Measurements from ENCODE around the gene GRHL3. TPM values are rescaled to one million over a fixed set of nuclear protein-coding genes. Genes with fewer than 3 reads are reported as not detected.

The GRHL3 gene
- total RNA-seq, 1 experiment from 2014 or later: not detected

- DNase-seq (ENCODE audit: low read depth in 1 of 2, low spot score in 2 of 2): no peak
These were observed 50.0 kb downstream of the GRHL3 start for GRCh38 chr1:24369199-24369598.

GRCh38 chr1:24369801-24370200 is 50.6 kb downstream of the GRHL3 start:
- no peak overlapping the region for H3K27ac ChIP-seq

More at GRCh38 chr1:24369199-24369598, 50.0 kb downstream of the GRHL3 start:
- Histone ChIP-seq H3K36me3 (peaks cover 21% of the 10 kb centered on the region), H3K9me3 (replicated peaks) (no peaks in the 10 kb centered on the region), H3K4me3 (no peak overlapping the region), H3K27ac (no peak overlapping the region), H3K4me1 (replicated peaks) (peaks cover 10% of the 10 kb centered on the region), H3K27me3 (replicated peaks) (no peaks in the 10 kb centered on the region)

DNA sequence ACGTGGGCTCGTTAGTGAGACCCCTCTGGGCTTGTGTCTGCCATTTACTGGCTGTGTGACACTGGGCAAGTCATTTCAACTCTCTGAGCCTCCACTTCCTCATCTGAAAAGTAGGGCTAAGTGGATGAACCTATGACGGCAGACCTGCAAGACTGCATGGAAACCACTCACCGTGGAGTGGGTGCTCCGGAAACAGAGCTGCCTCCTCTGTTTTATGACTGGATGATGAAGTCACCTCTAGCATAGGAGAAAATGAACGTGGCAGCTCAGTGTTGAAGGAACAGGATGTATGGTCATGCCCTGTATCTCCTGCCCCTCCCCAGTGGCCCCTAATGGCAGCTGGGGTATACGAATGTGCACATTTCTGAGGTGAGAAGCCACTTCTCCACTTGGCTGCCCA is 53.9 kb downstream of the GRHL3 start:
- DNase-seq (ENCODE audit: low read depth in 1 of 2, low spot score in 2 of 2): no peak
- no peaks in the 10 kb centered on the region for H3K9me3 ChIP-seq (replicated peaks)
- no peak overlapping the region for H3K4me3 ChIP-seq
- peaks cover 10% of the 10 kb centered on the region; the same call in 1 of the 2 replicates for H3K36me3 ChIP-seq
- H3K27ac ChIP-seq: no peak overlapping the region
- no peaks in the 10 kb centered on the region for H3K4me1 ChIP-seq (replicated peaks)
- H3K27me3 ChIP-seq (replicated peaks): no peaks in the 10 kb centered on the region

More at GRCh38 chr1:24369801-24370200, 50.6 kb downstream of the GRHL3 start:
- DNase-seq (ENCODE audit: low read depth in 1 of 2, low spot score in 2 of 2): no peak
- no peak overlapping the region for H3K4me3 ChIP-seq
- peaks cover 21% of the 10 kb centered on the region for H3K36me3 ChIP-seq
- H3K9me3 ChIP-seq (replicated peaks): no peaks in the 10 kb centered on the region
- H3K27me3 ChIP-seq (replicated peaks): no peaks in the 10 kb centered on the region
- H3K4me1 ChIP-seq (replicated peaks): peaks cover 10% of the 10 kb centered on the region

DNA sequence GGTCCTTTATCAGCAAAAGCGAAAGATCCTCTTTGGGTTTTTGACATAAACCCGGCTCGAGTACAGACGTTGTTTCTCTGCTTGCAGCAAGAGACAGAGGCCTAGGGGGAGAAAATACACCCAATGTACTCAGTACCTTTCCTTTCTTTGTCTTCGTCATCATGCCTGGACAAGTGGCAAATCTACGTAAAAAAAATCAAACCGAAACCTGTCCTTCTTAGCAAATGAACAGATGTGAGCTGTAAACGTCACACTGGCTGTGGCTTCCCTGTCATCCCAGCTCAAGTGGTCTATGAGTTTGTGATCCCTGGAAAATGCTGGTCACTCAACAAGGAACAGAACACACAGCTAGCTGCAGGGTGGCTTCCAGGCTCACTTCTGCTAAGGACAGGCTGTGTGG is 54.6 kb downstream of the GRHL3 start:
- Histone ChIP-seq H3K27me3 (replicated peaks) (no peaks in the 10 kb centered on the region), H3K27ac (no peak overlapping the region), H3K9me3 (replicated peaks) (no peaks in the 10 kb centered on the region), H3K4me1 (replicated peaks) (no peaks in the 10 kb centered on the region), H3K36me3 (peaks cover 10% of the 10 kb centered on the region), H3K4me3 (no peak overlapping the region)
- no peak for DNase-seq (ENCODE audit: low read depth in 1 of 2, low spot score in 2 of 2)

- no peak for DNase-seq (ENCODE audit: low read depth in 1 of 2, low spot score in 2 of 2)
- H3K9me3 ChIP-seq (replicated peaks): no peaks in the 10 kb centered on the region
- H3K4me1 ChIP-seq (replicated peaks): no peaks in the 10 kb centered on the region
- H3K27ac ChIP-seq: no peak overlapping the region
- no peak overlapping the region for H3K4me3 ChIP-seq
- H3K27me3 ChIP-seq (replicated peaks): no peaks in the 10 kb centered on the region
- peaks cover 19% of the 10 kb centered on the region for H3K36me3 ChIP-seq
These were observed 56.0 kb downstream of the GRHL3 start for GRCh38 chr1:24374891-24375786.

DNA sequence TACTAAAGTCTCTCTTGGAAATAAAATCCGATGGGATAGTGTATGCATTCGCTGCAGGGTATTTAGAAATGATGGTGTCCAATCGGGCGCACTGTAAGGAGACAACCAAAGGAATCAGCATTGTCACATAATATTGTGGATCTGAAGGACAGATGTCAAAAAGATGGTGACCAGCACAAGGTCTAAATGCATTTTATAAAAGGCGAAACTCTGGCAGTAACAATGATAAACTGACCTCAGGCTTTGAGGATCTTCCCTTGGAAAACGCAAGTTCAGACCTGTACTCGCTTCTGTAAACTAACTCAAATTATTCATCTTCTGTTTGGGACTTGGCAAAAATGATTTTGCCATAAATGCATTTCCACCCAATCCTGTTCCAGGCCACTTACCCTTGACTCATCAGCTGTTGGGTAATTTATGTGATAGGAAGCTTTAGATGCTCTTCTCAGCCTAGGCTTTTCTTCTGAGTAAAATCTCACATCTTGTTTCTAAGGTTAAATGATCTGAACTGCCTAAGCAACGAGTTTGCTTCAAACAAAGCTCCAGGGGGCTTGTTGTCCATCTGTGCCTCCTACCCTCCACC is 60.7 kb downstream of the GRHL3 start:
- no peak for DNase-seq (ENCODE audit: low read depth in 1 of 2, low spot score in 2 of 2)
- Histone ChIP-seq H3K9me3 (replicated peaks) (no peaks in the 10 kb centered on the region), H3K4me3 (no peak overlapping the region)

DNA sequence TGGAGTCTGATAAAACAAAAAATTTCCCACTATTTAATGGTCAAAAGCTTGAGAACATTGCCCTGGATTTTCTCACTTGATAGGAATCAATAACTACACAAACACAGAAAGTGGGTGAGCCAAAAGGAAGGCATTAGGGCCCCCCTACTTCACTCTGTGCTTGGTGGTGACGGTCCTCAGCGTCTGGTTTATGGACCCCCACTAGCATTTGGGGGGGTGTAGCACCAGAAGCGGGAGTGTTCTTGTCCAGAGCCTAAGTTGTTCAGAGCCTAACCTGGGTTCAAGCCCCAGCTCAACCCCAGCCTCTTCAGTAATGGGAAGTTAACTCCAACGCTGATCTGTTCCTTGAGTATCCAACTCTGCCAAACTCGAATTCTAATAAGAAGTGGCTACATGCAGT is 61.4 kb downstream of the GRHL3 start:
- H3K27ac ChIP-seq: no peak overlapping the region
- no peak overlapping the region for H3K4me3 ChIP-seq
- H3K4me1 ChIP-seq (replicated peaks): peaks cover 19% of the 10 kb centered on the region
- H3K36me3 ChIP-seq: peaks cover 51% of the 10 kb centered on the region
- peak in 1 of 2 experiments; percentile 19 for DNase-seq (ENCODE audit: low read depth in 1 of 2, low spot score in 2 of 2)
- H3K27me3 ChIP-seq (replicated peaks): no peaks in the 10 kb centered on the region
- no peaks in the 10 kb centered on the region for H3K9me3 ChIP-seq (replicated peaks)

More for the DNA sequence above, 60.7 kb downstream of the GRHL3 start:
- peaks cover 12% of the 10 kb centered on the region for H3K4me1 ChIP-seq (replicated peaks)
- no peaks in the 10 kb centered on the region for H3K27me3 ChIP-seq (replicated peaks)
- H3K27ac ChIP-seq: no peak overlapping the region
- peaks cover 49% of the 10 kb centered on the region for H3K36me3 ChIP-seq

DNA sequence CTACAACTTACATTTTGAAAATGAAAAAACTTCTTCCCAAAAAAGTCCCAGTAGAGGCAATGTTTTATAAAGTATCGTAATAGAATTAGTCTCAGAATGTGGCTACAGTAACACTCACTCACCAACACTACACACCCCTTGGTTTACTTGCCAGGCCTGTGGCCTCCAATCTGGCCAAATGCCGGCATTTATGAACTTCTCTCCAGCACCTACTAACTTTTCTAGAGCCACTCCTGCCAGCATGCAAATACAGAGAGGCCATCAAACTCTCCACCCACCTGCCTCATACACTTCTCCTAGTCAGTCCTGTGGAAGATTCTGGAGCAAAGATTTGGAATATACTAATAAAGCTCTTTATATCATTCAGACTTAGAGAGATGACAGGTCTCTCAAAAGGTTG is 62.1 kb downstream of the GRHL3 start:
- Histone ChIP-seq H3K4me1 (replicated peaks) (peaks cover 26% of the 10 kb centered on the region), H3K27ac (no peak overlapping the region), H3K27me3 (replicated peaks) (no peaks in the 10 kb centered on the region), H3K36me3 (peaks cover 58% of the 10 kb centered on the region), H3K9me3 (replicated peaks) (no peaks in the 10 kb centered on the region; the same call in 1 of the 2 replicates), H3K4me3 (no peak overlapping the region)
- peak in 1 of 2 experiments; percentile 10 for DNase-seq (ENCODE audit: low read depth in 1 of 2, low spot score in 2 of 2)

- no peaks in the 10 kb centered on the region for H3K27me3 ChIP-seq (replicated peaks)
- H3K9me3 ChIP-seq (replicated peaks): no peaks in the 10 kb centered on the region; the same call in 1 of the 2 replicates
- peaks cover 67% of the 10 kb centered on the region for H3K36me3 ChIP-seq
- no peak overlapping the region for H3K4me3 ChIP-seq
- H3K27ac ChIP-seq: no peak overlapping the region
- peaks cover 27% of the 10 kb centered on the region for H3K4me1 ChIP-seq (replicated peaks)
- DNase-seq (ENCODE audit: low read depth in 1 of 2, low spot score in 2 of 2): peak in 1 of 2 experiments; percentile 12
These were observed 63.0 kb downstream of the GRHL3 start for GRCh38 chr1:24382165-24382577.

GRCh38 chr1:24383381-24383940 is 64.3 kb downstream of the GRHL3 start:
- Histone ChIP-seq H3K36me3 (peaks cover 73% of the 10 kb centered on the region), H3K9me3 (replicated peaks) (no peaks in the 10 kb centered on the region; the same call in 1 of the 2 replicates), H3K27me3 (replicated peaks) (no peaks in the 10 kb centered on the region), H3K4me1 (replicated peaks) (peaks cover 27% of the 10 kb centered on the region), H3K4me3 (no peak overlapping the region), H3K27ac (peak overlapping the region; percentile 51; the same call in 1 of the 2 replicates)
- DNase-seq (ENCODE audit: low read depth in 1 of 2, low spot score in 2 of 2): peak in 1 of 2 experiments; percentile 3

DNA sequence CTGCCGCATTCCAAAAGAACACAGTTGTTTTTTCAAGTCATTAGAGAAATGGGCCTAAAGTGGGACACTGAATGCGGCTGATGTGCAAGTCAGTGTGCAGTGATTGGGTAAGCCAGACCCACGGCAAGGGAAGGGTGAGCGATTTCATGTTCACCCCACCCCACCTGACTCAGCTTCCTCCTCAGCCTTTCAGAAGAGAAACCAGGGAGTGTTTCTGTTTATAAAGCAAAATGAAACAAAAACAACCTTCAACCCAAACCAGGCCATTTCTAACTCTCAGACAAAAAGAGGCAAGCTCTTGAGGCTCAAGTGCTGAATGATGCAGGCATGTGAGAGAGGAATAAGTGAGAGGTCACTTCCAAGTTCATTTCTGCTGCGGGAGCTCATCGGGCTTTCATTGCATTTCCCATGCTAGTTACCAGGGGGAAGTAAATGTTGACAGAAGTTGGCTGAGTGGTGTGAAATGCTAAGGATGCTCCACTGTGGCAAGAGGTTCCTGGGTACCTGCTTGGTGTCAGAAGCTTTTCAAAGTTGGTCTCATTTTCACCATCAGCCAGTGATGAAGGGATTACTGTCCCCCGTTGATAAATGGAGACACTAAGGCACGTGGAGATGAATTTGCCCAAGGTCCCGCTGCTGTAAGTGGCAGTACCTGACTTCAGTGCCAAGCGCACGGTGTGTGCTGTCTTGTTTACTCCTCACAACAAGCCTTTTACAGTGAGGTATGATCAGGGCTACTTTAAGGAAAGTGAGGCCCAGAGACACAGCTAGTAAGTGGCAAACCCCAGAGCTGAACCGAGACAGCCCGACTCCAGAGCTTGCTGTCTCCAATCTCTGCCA is 65.3 kb downstream of the GRHL3 start:
- H3K27me3 ChIP-seq (replicated peaks): no peaks in the 10 kb centered on the region
- H3K4me3 ChIP-seq: no peak overlapping the region
- H3K4me1 ChIP-seq (replicated peaks): peaks cover 27% of the 10 kb centered on the region
- H3K27ac ChIP-seq: peak overlapping the region; percentile 51
- peaks cover 72% of the 10 kb centered on the region for H3K36me3 ChIP-seq
- DNase-seq (ENCODE audit: low read depth in 1 of 2, low spot score in 2 of 2): peak; percentile 71 to 73
- no peaks in the 10 kb centered on the region; the same call in 1 of the 2 replicates for H3K9me3 ChIP-seq (replicated peaks)

DNA sequence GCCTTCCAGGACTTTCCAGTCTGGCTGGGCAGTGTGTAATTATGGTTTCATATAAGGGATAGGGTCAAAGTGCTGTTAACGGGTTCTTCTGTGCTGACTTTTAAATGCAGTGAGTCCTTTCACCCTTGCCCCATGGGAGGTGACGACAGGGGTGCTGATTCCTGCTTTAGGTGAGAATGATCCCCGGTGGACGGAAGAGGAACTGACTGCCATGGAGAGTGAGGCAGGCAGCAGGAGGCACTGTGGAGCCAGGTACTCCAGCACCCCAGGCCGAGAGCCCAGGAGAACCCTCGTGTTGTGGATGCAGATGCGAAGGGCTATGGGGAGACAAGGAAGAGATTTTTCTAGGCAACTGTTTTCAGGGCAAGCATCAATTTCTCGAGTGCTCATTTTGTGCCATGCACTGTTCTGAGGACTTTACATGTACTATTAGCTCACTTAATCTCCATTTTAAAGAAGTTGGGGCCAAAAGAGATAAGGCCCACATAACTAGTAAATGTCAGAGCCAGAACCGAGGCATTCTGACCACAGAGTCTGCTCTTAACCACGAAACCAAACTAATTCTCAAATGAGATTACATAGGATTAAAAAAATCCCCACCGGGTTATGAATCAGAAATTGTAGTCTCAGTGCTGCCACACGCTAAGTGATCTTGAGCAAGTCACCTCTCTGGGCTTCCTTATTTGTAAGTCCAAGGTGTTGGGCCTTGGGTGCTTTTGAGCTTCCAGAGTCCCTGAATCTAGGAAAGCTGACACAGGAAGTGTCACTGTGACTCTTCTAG is 66.2 kb downstream of the GRHL3 start:
- H3K4me1 ChIP-seq (replicated peaks): peaks cover 27% of the 10 kb centered on the region
- no peaks in the 10 kb centered on the region for H3K27me3 ChIP-seq (replicated peaks)
- H3K27ac ChIP-seq: peak overlapping the region; percentile 51
- peaks cover 72% of the 10 kb centered on the region for H3K36me3 ChIP-seq
- no peak overlapping the region for H3K4me3 ChIP-seq
- H3K9me3 ChIP-seq (replicated peaks): no peaks in the 10 kb centered on the region; the same call in 1 of the 2 replicates
- peak in 1 of 2 experiments; percentile 47 for DNase-seq (ENCODE audit: low read depth in 1 of 2, low spot score in 2 of 2)

Measured in SJSA1 (cell line).